ENCODE measurements around the gene NBAS.
"Not testable (repeated sequence)": the region's sequence is repeated elsewhere in the genome, so short reads cannot be mapped to it uniquely, and the experiment has no call there.

NBAS gene

DNA sequence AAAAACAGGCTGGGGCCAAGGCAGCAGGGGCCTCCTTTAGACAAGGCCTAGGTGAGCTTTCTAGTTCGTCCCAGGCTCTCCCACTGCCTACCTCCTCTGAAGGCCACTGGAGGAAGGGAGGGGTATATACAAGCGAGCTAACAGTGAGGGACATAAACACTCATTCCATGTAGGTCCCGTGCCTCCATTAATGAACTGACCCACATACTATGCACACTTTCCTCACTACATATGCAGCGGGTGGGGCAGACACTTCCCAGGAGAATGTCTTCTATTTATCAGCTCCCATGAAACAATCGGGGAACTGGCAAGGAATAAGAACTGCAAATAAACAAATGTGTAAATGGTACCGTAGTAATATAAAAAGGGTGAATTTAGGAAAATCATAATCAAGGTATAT is 336.5 kb downstream of the NBAS start:
- no peak for TF ChIP-seq CTCF (IDR thresholded peaks at IDR 0.05; ENCODE audit: low read depth, low read length)
- in situ Hi-C loops (cut with HindIII; ENCODE audit: low sequenced_read_pairs): no loop called here
- no peak for DNase-seq (ENCODE audit: low read depth, low spot score)
- H3K4me3 ChIP-seq (ENCODE audit: low read depth, low read length): no peak overlapping the region

- DNase-seq (ENCODE audit: low read depth, low spot score): peak; percentile 73
- no peak overlapping the region for H3K4me3 ChIP-seq (ENCODE audit: low read depth, low read length)
- no peak for TF ChIP-seq CTCF (IDR thresholded peaks at IDR 0.05; ENCODE audit: low read depth, low read length)
- in situ Hi-C loops (cut with HindIII; ENCODE audit: low sequenced_read_pairs): no loop called here
Observed at GRCh38 chr2:15223887-15224286, 337.2 kb downstream of the NBAS start.

GRCh38 chr2:15222856-15223255 is 338.3 kb downstream of the NBAS start:
- no peak overlapping the region for H3K4me3 ChIP-seq (ENCODE audit: low read depth, low read length)
- no peak for DNase-seq (ENCODE audit: low read depth, low spot score)
- no peak for TF ChIP-seq CTCF (IDR thresholded peaks at IDR 0.05; ENCODE audit: low read depth, low read length)
- in situ Hi-C loops (cut with HindIII; ENCODE audit: low sequenced_read_pairs): no loop called here

DNA sequence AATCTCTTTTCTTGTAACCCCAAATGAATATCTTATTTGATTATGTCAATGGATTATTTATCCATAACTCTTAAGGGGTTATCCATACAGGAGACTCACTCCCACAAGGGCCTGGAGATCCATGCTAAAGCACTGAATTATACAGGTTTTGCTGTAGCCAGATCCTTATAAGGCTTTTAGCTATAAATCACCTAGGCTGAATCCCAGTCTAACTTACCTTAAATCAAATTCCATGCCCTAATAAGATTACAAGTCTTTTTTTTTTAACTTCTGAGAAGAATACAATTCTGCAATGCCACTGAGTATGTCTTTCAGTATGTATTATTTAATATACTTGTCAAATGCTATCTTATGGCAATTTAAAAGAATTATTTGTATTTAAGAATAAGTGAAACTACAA is 340.5 kb downstream of the NBAS start:
- in situ Hi-C loops (cut with HindIII; ENCODE audit: low sequenced_read_pairs): no loop called here
- TF ChIP-seq CTCF (IDR thresholded peaks at IDR 0.05; ENCODE audit: low read depth, low read length): no peak
- DNase-seq (ENCODE audit: low read depth, low spot score): no peak
- no peak overlapping the region for H3K4me3 ChIP-seq (ENCODE audit: low read depth, low read length)

DNA sequence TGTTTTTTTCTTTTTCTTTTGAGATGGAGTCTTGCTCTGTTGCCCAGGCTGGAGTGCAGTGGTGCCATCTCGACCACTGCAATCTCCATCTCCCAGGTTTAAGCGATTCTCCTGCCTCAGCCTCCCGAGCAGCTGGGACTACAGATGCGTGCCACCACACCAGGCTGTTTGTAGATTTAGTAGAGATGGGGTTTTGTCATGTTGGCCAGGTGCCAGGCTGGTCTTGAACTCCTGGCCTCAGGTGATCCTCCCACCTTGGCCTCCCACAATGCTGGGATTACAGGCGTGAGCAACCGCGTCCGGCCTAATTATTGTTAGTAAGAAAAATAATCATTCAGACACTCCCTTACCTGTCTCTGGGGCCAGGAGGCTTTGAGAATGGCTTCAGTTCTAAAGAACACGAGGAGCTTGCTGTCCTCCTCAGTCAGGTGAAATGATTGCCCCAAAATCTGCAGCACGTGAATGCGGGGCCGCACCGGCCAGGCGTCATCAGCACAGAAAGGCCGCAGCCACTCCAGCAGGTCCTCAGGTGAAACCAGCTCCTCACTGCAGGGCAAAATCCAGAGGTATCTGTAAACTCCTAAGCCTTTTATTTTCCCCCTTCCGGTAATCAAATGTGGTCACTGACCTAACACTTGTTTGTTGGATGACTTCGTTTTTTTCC is 342.6 kb downstream of the NBAS start:
- DNase-seq (ENCODE audit: low read depth, low spot score): no peak
- in situ Hi-C loops (cut with HindIII; ENCODE audit: low sequenced_read_pairs): no loop called here
- no peak for TF ChIP-seq CTCF (IDR thresholded peaks at IDR 0.05; ENCODE audit: low read depth, low read length)
- H3K4me3 ChIP-seq (ENCODE audit: low read depth, low read length): no peak overlapping the region

GRCh38 chr2:15212249-15212648 is 348.9 kb downstream of the NBAS start:
- in situ Hi-C loops (cut with HindIII; ENCODE audit: low sequenced_read_pairs): no loop called here
- no peak for TF ChIP-seq CTCF (IDR thresholded peaks at IDR 0.05; ENCODE audit: low read depth, low read length)
- DNase-seq (ENCODE audit: low read depth, low spot score): no peak
- H3K4me3 ChIP-seq (ENCODE audit: low read depth, low read length): no peak overlapping the region

GRCh38 chr2:15210542-15210941 is 350.6 kb downstream of the NBAS start:
- in situ Hi-C loops (cut with HindIII; ENCODE audit: low sequenced_read_pairs); H3K4me3 ChIP-seq (ENCODE audit: low read depth, low read length); DNase-seq (ENCODE audit: low read depth, low spot score): not testable (repeated sequence)
